Glutamatergic neuron (in vitro differentiated cells): ENCODE measurements around the gene SEC16A. TPM values are rescaled to one million over a fixed set of nuclear protein-coding genes. Genes with fewer than 3 reads are reported as not detected.
A peak's percentile ranks its signal among the peaks of the same experiment; 100 is the strongest.

Source experiments
- DNase-seq: peaks from one replicate; pipeline ENCODE4 v3.0.0; 2022
- H3K27ac Mint-ChIP-seq: one replicate; pipeline ENCODE4 v1.8.0; 2020; ENCODE audit warnings: mild to moderate bottlenecking, mixed read lengths, inconsistent platforms; ENCODE audit not compliant: unreplicated experiment
- H3K27me3 Mint-ChIP-seq: one replicate; pipeline ENCODE4 v1.8.0; 2020; ENCODE audit warnings: mild to moderate bottlenecking, moderate library complexity, mixed read lengths, inconsistent platforms; ENCODE audit not compliant: unreplicated experiment
- H3K36me3 Mint-ChIP-seq: one replicate; pipeline ENCODE4 v1.8.0; 2020; ENCODE audit warnings: mild to moderate bottlenecking, mixed read lengths, inconsistent platforms; ENCODE audit not compliant: unreplicated experiment
- H3K4me1 Mint-ChIP-seq: one replicate; pipeline ENCODE4 v1.8.0; 2020; ENCODE audit warnings: mild to moderate bottlenecking, low read depth, mixed read lengths, inconsistent platforms; ENCODE audit not compliant: unreplicated experiment
- H3K4me3 Mint-ChIP-seq: one replicate; pipeline ENCODE4 v1.8.0; 2020; ENCODE audit warnings: mild to moderate bottlenecking, mixed read lengths, inconsistent platforms; ENCODE audit not compliant: unreplicated experiment
- H3K9me3 Mint-ChIP-seq: one replicate; pipeline ENCODE4 v1.8.0; 2020; ENCODE audit warnings: mild to moderate bottlenecking, moderate library complexity, mixed read lengths, inconsistent platforms; ENCODE audit not compliant: unreplicated experiment
- total RNA-seq: library from RNA; stranded (reverse); fragmentation: NEBNext Ultra II Directional; extraction: Animal tissue kit (Norgen Biotek cat#: 25700); gene quantifications from one replicate; pipeline ENCODE4 v1.2.1, GENCODE V29; 2021; ENCODE audit not compliant: unreplicated experiment
- TF ChIP-seq, protein P1 (sequence below): fragments of 200-600 bp; sonication (generic); IDR thresholded peaks from one replicate; pipeline ENCODE4 v1.5.0; 2021; ENCODE audit not compliant: partially characterized antibody, unreplicated experiment

The SEC16A gene
- total RNA-seq, 1 donor from 2014 or later = 74.3 TPM

- peaks cover 2% of the 10 kb centered on the region for H3K9me3 Mint-ChIP-seq
- TF ChIP-seq, protein P1, sequence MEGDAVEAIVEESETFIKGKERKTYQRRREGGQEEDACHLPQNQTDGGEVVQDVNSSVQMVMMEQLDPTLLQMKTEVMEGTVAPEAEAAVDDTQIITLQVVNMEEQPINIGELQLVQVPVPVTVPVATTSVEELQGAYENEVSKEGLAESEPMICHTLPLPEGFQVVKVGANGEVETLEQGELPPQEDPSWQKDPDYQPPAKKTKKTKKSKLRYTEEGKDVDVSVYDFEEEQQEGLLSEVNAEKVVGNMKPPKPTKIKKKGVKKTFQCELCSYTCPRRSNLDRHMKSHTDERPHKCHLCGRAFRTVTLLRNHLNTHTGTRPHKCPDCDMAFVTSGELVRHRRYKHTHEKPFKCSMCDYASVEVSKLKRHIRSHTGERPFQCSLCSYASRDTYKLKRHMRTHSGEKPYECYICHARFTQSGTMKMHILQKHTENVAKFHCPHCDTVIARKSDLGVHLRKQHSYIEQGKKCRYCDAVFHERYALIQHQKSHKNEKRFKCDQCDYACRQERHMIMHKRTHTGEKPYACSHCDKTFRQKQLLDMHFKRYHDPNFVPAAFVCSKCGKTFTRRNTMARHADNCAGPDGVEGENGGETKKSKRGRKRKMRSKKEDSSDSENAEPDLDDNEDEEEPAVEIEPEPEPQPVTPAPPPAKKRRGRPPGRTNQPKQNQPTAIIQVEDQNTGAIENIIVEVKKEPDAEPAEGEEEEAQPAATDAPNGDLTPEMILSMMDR = peak; percentile 95
Observed at GRCh38 chr9:136488247-136489214, 5.7 kb upstream of the SEC16A start.

GRCh38 chr9:136487672-136488071 is 4.8 kb upstream of the SEC16A start:
- DNase-seq = no peak
- H3K9me3 Mint-ChIP-seq = peaks cover 2% of the 10 kb centered on the region

More at GRCh38 chr9:136488247-136489214, 5.7 kb upstream of the SEC16A start:
- peaks cover 6% of the 10 kb centered on the region for H3K4me1 Mint-ChIP-seq
- no peak overlapping the region for H3K4me3 Mint-ChIP-seq
- H3K27me3 Mint-ChIP-seq = peaks cover 2% of the 10 kb centered on the region
- no peaks in the 10 kb centered on the region for H3K36me3 Mint-ChIP-seq
- peak; percentile 79 for DNase-seq
- H3K27ac Mint-ChIP-seq = no peak overlapping the region

GRCh38 chr9:136486823-136487620 is 4.2 kb upstream of the SEC16A start:
- TF ChIP-seq, protein P1 = no peak
- Mint-ChIP-seq H3K4me1 (peaks cover 6% of the 10 kb centered on the region), H3K4me3 (no peak overlapping the region), H3K27ac (no peak overlapping the region), H3K27me3 (peaks cover 2% of the 10 kb centered on the region), H3K36me3 (no peaks in the 10 kb centered on the region), H3K9me3 (no peaks in the 10 kb centered on the region)
- no peak for DNase-seq

More at GRCh38 chr9:136487672-136488071, 4.8 kb upstream of the SEC16A start:
- Mint-ChIP-seq H3K27me3 (peaks cover 2% of the 10 kb centered on the region), H3K4me3 (no peak overlapping the region), H3K4me1 (peaks cover 6% of the 10 kb centered on the region), H3K36me3 (no peaks in the 10 kb centered on the region), H3K27ac (no peak overlapping the region)
- TF ChIP-seq, protein P1 = no peak

GRCh38 chr9:136486131-136486530 is 3.3 kb upstream of the SEC16A start:
- TF ChIP-seq, protein P1 = no peak
- Mint-ChIP-seq H3K4me1 (peaks cover 10% of the 10 kb centered on the region), H3K9me3 (peaks cover 2% of the 10 kb centered on the region), H3K36me3 (no peaks in the 10 kb centered on the region), H3K27me3 (peaks cover 2% of the 10 kb centered on the region), H3K27ac (peak overlapping the region; percentile 66), H3K4me3 (no peak overlapping the region)
- DNase-seq = no peak
